Prostate gland (tissue), 2 donors: ENCODE data around the gene ARHGEF40. TPM values are rescaled to one million over a fixed set of nuclear protein-coding genes. Genes with fewer than 3 reads are reported as not detected.

Experiments used
- DNase-seq: peaks from one replicate; pipeline ENCODE4 v3.0.0-alpha.2; 2019; ENCODE audit warnings: low spot score
- H3K27ac ChIP-seq, 2 donors: fragments of 200-600 bp; sonication (generic); 2 replicates each; pipeline ENCODE4 v1.5.1; 2017 to 2019
- H3K27me3 ChIP-seq: fragments of 200-600 bp; sonication (generic); replicated peaks from 2 replicates; pipeline ENCODE4 v1.5.1; 2019; ENCODE audit not compliant: insufficient read depth
- H3K36me3 ChIP-seq, 2 donors: fragments of 200-600 bp; sonication (generic); 1 replicate in 1 of 2; 2 replicates in 1 of 2; pipeline versions ENCODE4 v1.5.1 to v1.8.1; 2017 to 2019
- H3K4me1 ChIP-seq: fragments of 200-600 bp; sonication (generic); replicated peaks from 2 replicates; pipeline ENCODE4 v1.5.1; 2019
- H3K4me3 ChIP-seq, 2 donors: fragments of 200-600 bp; sonication (generic); 2 replicates each; pipeline ENCODE4 v1.5.1; 2017 to 2019
- H3K9me3 ChIP-seq: fragments of 200-600 bp; sonication (generic); 2 replicates; pipeline ENCODE4 v1.5.1; 2017
- CTCF ChIP-seq, 4 experiments: fragments of 200-600 bp in 2 of 4; fragments of 450-650 bp in 2 of 4; sonication (generic) in 2 of 4; IDR thresholded peaks; 1 replicate in 3 of 4; 2 replicates in 1 of 4; pipeline ENCODE4 v1.5.1; 2016 to 2019; ENCODE audit warnings: antibody characterized with exemption in 4 of 4, mild to moderate bottlenecking in 2 of 4, moderate library complexity in 2 of 4
- POLR2A ChIP-seq: fragments of 450-650 bp; IDR thresholded peaks from one replicate; pipeline ENCODE4 v1.6.1; 2016; ENCODE audit warnings: antibody characterized with exemption, mild to moderate bottlenecking
- POLR2AphosphoS5 ChIP-seq: sonication (generic); formaldehyde crosslinking; IDR thresholded peaks from one replicate; pipeline ENCODE4 v1.6.1; 2017; ENCODE audit warnings: antibody characterized with exemption
- WGBS: methylation state at CpG from one replicate; pipeline ENCODE4 v1.1.5; 2018; 5-methylcytosine and 5-hydroxymethylcytosine counted together
- intact Hi-C: fragments of 100-400 bp; cut with DNase I; formaldehyde crosslinking; loops from one replicate; pipeline ENCODE4 v1.14.2; 2022
- total RNA-seq, 2 donors: library from RNA; depleted of rRNA; stranded (reverse); fragments of >200 nt; gene quantifications; one replicate each; pipeline ENCODE4 v1.1.0, GENCODE V29; 2016

ARHGEF40 gene
- total RNA-seq, 2 donors from 2014 or later: 12.4 to 37.7 TPM

DNA sequence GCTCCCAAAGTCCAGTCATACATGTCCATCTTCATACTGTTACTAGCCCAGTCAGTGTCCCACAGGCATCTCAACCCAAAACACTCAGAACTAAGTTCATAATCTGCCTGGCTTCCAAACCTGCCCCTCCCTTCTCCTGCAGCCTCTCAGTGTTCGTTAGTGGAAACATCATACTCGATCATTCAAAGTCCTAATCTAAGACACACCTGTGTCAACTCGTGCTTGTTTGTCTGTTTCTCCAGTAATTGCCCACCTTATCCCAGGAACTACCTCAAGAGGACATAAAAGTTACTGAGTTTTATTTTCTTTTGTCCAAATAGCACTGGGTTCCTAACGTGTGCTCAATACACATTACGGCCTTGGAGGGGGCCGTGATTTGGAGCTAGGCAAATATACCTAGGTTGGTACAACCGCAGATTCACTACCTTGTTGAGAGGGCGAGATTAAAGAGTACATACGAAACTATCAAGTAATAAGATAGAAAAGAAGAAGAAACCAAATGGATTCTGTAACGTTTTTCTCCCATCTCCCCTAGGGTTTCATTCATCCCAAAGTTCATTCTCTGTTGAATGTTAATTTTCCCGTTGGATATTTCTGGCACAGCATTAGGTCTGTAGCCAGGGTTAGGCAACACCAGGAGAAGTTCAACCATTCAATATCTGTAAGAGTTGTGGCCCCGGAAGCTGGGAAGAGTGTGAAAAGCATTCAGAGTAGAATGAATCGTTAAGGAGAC, 9.3 kb upstream of the ARHGEF40 start:
- Histone ChIP-seq H3K27ac (no peak overlapping the region), H3K4me1 (no peaks in the 10 kb centered on the region), H3K4me3 (no peak overlapping the region), H3K27me3 (no peaks in the 10 kb centered on the region), H3K36me3 (no peaks in the 10 kb centered on the region), H3K9me3 (no peaks in the 10 kb centered on the region)
- DNase-seq: no peak
- no peak for TF ChIP-seq POLR2A
- no peak for TF ChIP-seq CTCF (IDR thresholded peaks at IDR 0.05)
- TF ChIP-seq POLR2AphosphoS5: no peak
- intact Hi-C loops: no loop called here
- 53% methylated on average over 13 of the region's 13 CpGs for WGBS

DNA sequence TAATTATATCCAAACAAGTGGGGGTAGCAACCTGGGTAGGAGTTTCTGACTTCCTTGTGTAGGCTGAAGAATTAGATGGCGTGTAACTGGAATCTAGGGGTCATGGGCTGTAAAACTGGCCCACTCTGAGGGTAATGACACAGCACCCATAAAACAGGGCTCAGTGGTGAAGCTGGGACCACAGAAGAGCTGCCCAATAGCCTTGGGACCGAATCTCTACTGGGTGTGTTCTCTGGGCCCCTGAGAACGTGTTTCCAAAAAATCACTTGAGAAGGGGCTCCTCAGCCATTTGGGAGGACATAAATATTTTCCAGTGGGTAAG, 8.8 kb upstream of the ARHGEF40 start:
- 83% methylated on average over 3 of the region's 3 CpGs for WGBS
- no peak for DNase-seq
- intact Hi-C loops: no loop called here
- no peak for TF ChIP-seq CTCF (IDR thresholded peaks at IDR 0.05)
- TF ChIP-seq POLR2AphosphoS5: no peak
- TF ChIP-seq POLR2A: no peak
- H3K4me1 ChIP-seq: no peaks in the 10 kb centered on the region
- no peak overlapping the region for H3K27ac ChIP-seq
- no peaks in the 10 kb centered on the region for H3K9me3 ChIP-seq
- no peaks in the 10 kb centered on the region for H3K36me3 ChIP-seq
- H3K4me3 ChIP-seq: no peak overlapping the region
- no peaks in the 10 kb centered on the region for H3K27me3 ChIP-seq

DNA sequence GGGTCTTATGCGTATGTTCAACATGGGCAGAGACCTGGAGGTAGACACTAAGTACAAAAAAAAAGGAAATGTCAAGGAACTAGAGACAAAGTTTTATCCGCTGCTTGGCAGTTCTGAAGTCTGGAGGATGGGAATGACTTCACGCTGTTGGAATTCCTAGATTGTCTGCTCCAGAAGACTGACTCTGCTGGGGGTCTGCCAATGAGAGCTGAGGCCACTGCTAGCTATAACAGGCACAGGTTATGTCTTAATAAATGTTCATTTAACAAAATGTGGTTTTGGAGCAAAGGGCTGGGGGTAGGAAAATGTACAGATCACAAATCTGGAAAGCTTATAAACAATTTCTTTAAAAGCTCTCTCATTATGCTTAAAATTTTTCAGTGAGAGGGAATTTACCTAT, 6.6 kb upstream of the ARHGEF40 start:
- H3K4me3 ChIP-seq: no peak overlapping the region
- H3K9me3 ChIP-seq: no peaks in the 10 kb centered on the region
- H3K36me3 ChIP-seq: no peaks in the 10 kb centered on the region
- no peak overlapping the region for H3K27ac ChIP-seq
- TF ChIP-seq CTCF (IDR thresholded peaks at IDR 0.05): no peak
- TF ChIP-seq POLR2AphosphoS5: no peak
- no peak for TF ChIP-seq POLR2A
- DNase-seq: no peak
- intact Hi-C loops: no loop called here
- 62% methylated on average over 3 of the region's 3 CpGs for WGBS
- H3K27me3 ChIP-seq: no peaks in the 10 kb centered on the region
- H3K4me1 ChIP-seq: no peaks in the 10 kb centered on the region

GRCh38 chr14:21066882-21067502, 3.1 kb upstream of the ARHGEF40 start:
- intact Hi-C loops: no loop called here
- H3K27ac ChIP-seq: no peak overlapping the region
- H3K36me3 ChIP-seq: no peaks in the 10 kb centered on the region
- peaks cover 15% of the 10 kb centered on the region for H3K4me1 ChIP-seq
- no peaks in the 10 kb centered on the region for H3K27me3 ChIP-seq
- H3K9me3 ChIP-seq: no peaks in the 10 kb centered on the region
- TF ChIP-seq CTCF (IDR thresholded peaks at IDR 0.05): no peak
- H3K4me3 ChIP-seq: no peak overlapping the region
- DNase-seq: no peak
- WGBS: 82% methylated on average over 7 of the region's 7 CpGs
